ENCODE measurements around the gene LRATD1. TPM values are rescaled to one million over a fixed set of nuclear protein-coding genes. Genes with fewer than 3 reads are reported as not detected.

The LRATD1 gene
- total RNA-seq, 1 experiment from 2014 or later, result not detected

- BruUV-seq (replicated peaks), result no TSS peak
- TF ChIP-seq CTCF (conservative IDR thresholded peaks at IDR 0.05; ENCODE audit: low read depth, low read length) (no peak), EZH2 (IDR thresholded peaks at IDR 0.05; ENCODE audit: borderline replicate concordance, low read depth, low read length, poor library complexity, severe bottlenecking) (no peak)
- Histone ChIP-seq H3K4me3 (ENCODE audit: low read depth, low read length, poor library complexity, severe bottlenecking) (no peak overlapping the region), H3K27me3 (replicated peaks; ENCODE audit: insufficient read depth, low read depth, low read length, poor library complexity) (no peaks in the 10 kb centered on the region), H3K4me1 (ENCODE audit: insufficient read depth, low read length, poor library complexity, severe bottlenecking) (no peaks in the 10 kb centered on the region), H3K36me3 (ENCODE audit: insufficient read depth, low read length, poor library complexity, severe bottlenecking) (no peaks in the 10 kb centered on the region), H3K9me3 (ENCODE audit: low read depth, low read length, poor library complexity, severe bottlenecking) (no peaks in the 10 kb centered on the region), H3K27ac (ENCODE audit: low read depth, low read length, poor library complexity, severe bottlenecking) (no peak overlapping the region)
- DNase-seq (ENCODE audit: low spot score), result no peak
- ChIA-PET CTCF (no interaction called here), POLR2A (ENCODE audit: low non-redundant PET) (no interaction called here)
- intact Hi-C loops (cut with micrococcal nuclease; ENCODE audit: unreplicated experiment), result no loop called here
Observed at GRCh38 chr2:14603676-14604075, 28.8 kb upstream of the LRATD1 start.

GRCh38 chr2:14608245-14608644 is 24.3 kb upstream of the LRATD1 start:
- no peaks in the 10 kb centered on the region for H3K4me1 ChIP-seq (ENCODE audit: insufficient read depth, low read length, poor library complexity, severe bottlenecking)
- no peaks in the 10 kb centered on the region for H3K9me3 ChIP-seq (ENCODE audit: low read depth, low read length, poor library complexity, severe bottlenecking)
- ChIA-PET CTCF (no interaction called here), POLR2A (ENCODE audit: low non-redundant PET) (no interaction called here)
- TF ChIP-seq EZH2 (IDR thresholded peaks at IDR 0.05; ENCODE audit: borderline replicate concordance, low read depth, low read length, poor library complexity, severe bottlenecking), result no peak
- TF ChIP-seq CTCF (conservative IDR thresholded peaks at IDR 0.05; ENCODE audit: low read depth, low read length), result no peak
- H3K4me3 ChIP-seq (ENCODE audit: low read depth, low read length, poor library complexity, severe bottlenecking), result no peak overlapping the region
- no peak for DNase-seq (ENCODE audit: low spot score)
- H3K36me3 ChIP-seq (ENCODE audit: insufficient read depth, low read length, poor library complexity, severe bottlenecking), result no peaks in the 10 kb centered on the region
- H3K27ac ChIP-seq (ENCODE audit: low read depth, low read length, poor library complexity, severe bottlenecking), result no peak overlapping the region
- no peaks in the 10 kb centered on the region for H3K27me3 ChIP-seq (replicated peaks; ENCODE audit: insufficient read depth, low read depth, low read length, poor library complexity)
- BruUV-seq (replicated peaks), result no TSS peak
- intact Hi-C loops (cut with micrococcal nuclease; ENCODE audit: unreplicated experiment), result no loop called here

GRCh38 chr2:14614017-14614416 is 18.5 kb upstream of the LRATD1 start:
- no peaks in the 10 kb centered on the region for H3K4me1 ChIP-seq (ENCODE audit: insufficient read depth, low read length, poor library complexity, severe bottlenecking)
- no peaks in the 10 kb centered on the region for H3K27me3 ChIP-seq (replicated peaks; ENCODE audit: insufficient read depth, low read depth, low read length, poor library complexity)
- TF ChIP-seq CTCF (conservative IDR thresholded peaks at IDR 0.05; ENCODE audit: low read depth, low read length), result no peak
- no peak for TF ChIP-seq EZH2 (IDR thresholded peaks at IDR 0.05; ENCODE audit: borderline replicate concordance, low read depth, low read length, poor library complexity, severe bottlenecking)
- no peak overlapping the region for H3K27ac ChIP-seq (ENCODE audit: low read depth, low read length, poor library complexity, severe bottlenecking)
- DNase-seq (ENCODE audit: low spot score), result no peak
- CTCF ChIA-PET, result no interaction called here
- H3K9me3 ChIP-seq (ENCODE audit: low read depth, low read length, poor library complexity, severe bottlenecking), result no peaks in the 10 kb centered on the region
- POLR2A ChIA-PET (ENCODE audit: low non-redundant PET), result no interaction called here
- no peak overlapping the region for H3K4me3 ChIP-seq (ENCODE audit: low read depth, low read length, poor library complexity, severe bottlenecking)
- no peaks in the 10 kb centered on the region for H3K36me3 ChIP-seq (ENCODE audit: insufficient read depth, low read length, poor library complexity, severe bottlenecking)
- intact Hi-C loops (cut with micrococcal nuclease; ENCODE audit: unreplicated experiment), result no loop called here
- BruUV-seq (replicated peaks), result no TSS peak

Data from A673 (cell line).